Ishikawa (cell line): ENCODE data around the gene NDOR1.

Source experiments
- CEBPB ChIP-seq: IDR thresholded peaks from 2 replicates; pipeline ENCODE4 v1.6.1; 2012
- CREB1 ChIP-seq: IDR thresholded peaks from 2 replicates; pipeline ENCODE4 v1.6.1; 2012; ENCODE audit warnings: low read depth
- EGR1 ChIP-seq: IDR thresholded peaks from 2 replicates; pipeline ENCODE4 v1.6.1; 2012
- EP300 ChIP-seq: IDR thresholded peaks from 2 replicates; pipeline ENCODE4 v1.6.1; 2012; ENCODE audit warnings: borderline replicate concordance
- FOXM1 ChIP-seq: IDR thresholded peaks from 2 replicates; pipeline ENCODE4 v1.6.1; 2012; ENCODE audit warnings: low read depth, borderline replicate concordance
- NFIC ChIP-seq: IDR thresholded peaks from 2 replicates; pipeline ENCODE4 v1.6.1; 2012
- RAD21 ChIP-seq: IDR thresholded peaks from 2 replicates; pipeline ENCODE4 v1.6.1; 2012; ENCODE audit warnings: low read depth
- TAF1 ChIP-seq: IDR thresholded peaks from 2 replicates; pipeline ENCODE4 v1.6.1; 2012; ENCODE audit warnings: low read depth, mild to moderate bottlenecking
- TEAD4 ChIP-seq: IDR thresholded peaks from 2 replicates; pipeline ENCODE4 v1.6.1; 2012
- YY1 ChIP-seq: IDR thresholded peaks from 2 replicates; pipeline ENCODE4 v1.6.1; 2012; ENCODE audit warnings: low read depth
- ZBTB7A ChIP-seq: IDR thresholded peaks from 2 replicates; pipeline ENCODE4 v1.6.1; 2012; ENCODE audit warnings: low read depth
- TF ChIP-seq, protein P1 (sequence below): IDR thresholded peaks from 2 replicates; pipeline ENCODE4 v1.6.1; 2012
- TF ChIP-seq, protein P2 (sequence below): IDR thresholded peaks from 2 replicates; pipeline ENCODE4 v1.6.1; 2012; ENCODE audit warnings: low read depth, mild to moderate bottlenecking

DNA sequence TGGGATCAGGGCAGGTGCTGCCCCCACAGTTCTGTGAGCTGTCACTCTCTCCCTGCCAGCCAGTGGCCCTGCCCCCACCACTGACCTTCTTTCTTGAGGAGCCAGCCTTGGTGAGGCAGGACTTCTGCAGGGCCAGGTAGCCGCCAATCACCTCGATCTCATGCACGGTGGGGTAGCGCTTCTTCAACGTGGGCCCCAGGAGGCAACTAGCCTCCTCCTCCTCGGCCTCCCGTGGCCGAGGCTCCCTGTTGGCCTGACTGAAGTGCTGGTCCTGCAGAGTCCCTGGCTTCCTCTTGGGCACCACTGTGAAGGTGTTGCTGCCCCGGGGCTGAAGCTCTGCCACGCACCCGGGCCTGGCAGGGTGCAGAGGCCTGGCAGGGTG lies 6.6 kb upstream of the NDOR1 start:
- no peak for TF ChIP-seq YY1
- TF ChIP-seq, protein P1, sequence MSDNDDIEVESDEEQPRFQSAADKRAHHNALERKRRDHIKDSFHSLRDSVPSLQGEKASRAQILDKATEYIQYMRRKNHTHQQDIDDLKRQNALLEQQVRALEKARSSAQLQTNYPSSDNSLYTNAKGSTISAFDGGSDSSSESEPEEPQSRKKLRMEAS, result no peak
- no peak for TF ChIP-seq EP300
- TF ChIP-seq RAD21, result no peak
- no peak for TF ChIP-seq TEAD4
- no peak for TF ChIP-seq TAF1
- TF ChIP-seq EGR1, result no peak
- TF ChIP-seq, protein P2, sequence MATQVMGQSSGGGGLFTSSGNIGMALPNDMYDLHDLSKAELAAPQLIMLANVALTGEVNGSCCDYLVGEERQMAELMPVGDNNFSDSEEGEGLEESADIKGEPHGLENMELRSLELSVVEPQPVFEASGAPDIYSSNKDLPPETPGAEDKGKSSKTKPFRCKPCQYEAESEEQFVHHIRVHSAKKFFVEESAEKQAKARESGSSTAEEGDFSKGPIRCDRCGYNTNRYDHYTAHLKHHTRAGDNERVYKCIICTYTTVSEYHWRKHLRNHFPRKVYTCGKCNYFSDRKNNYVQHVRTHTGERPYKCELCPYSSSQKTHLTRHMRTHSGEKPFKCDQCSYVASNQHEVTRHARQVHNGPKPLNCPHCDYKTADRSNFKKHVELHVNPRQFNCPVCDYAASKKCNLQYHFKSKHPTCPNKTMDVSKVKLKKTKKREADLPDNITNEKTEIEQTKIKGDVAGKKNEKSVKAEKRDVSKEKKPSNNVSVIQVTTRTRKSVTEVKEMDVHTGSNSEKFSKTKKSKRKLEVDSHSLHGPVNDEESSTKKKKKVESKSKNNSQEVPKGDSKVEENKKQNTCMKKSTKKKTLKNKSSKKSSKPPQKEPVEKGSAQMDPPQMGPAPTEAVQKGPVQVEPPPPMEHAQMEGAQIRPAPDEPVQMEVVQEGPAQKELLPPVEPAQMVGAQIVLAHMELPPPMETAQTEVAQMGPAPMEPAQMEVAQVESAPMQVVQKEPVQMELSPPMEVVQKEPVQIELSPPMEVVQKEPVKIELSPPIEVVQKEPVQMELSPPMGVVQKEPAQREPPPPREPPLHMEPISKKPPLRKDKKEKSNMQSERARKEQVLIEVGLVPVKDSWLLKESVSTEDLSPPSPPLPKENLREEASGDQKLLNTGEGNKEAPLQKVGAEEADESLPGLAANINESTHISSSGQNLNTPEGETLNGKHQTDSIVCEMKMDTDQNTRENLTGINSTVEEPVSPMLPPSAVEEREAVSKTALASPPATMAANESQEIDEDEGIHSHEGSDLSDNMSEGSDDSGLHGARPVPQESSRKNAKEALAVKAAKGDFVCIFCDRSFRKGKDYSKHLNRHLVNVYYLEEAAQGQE, result no peak
- no peak for TF ChIP-seq NFIC
- no peak for TF ChIP-seq CEBPB
- no peak for TF ChIP-seq CREB1
- TF ChIP-seq FOXM1, result no peak
- no peak for TF ChIP-seq ZBTB7A
